Mucosa of gallbladder (tissue), 1 donor: Measurements from ENCODE around the gene TTC31. TPM values are rescaled to one million over a fixed set of nuclear protein-coding genes. Genes with fewer than 3 reads are reported as not detected.

Experiments used
- total RNA-seq: library from RNA; stranded (reverse); gene quantifications from one replicate; pipeline ENCODE4 v1.2.1, GENCODE V29; 2021
- donor health status: DM: no; HTN: no; CAD: no.

TTC31 gene
- total RNA-seq, 1 donor from 2014 or later: 41.0 TPM

Other genes with a start within 250 kb of the TTC31 start
- 4.7 TPM for gene SLC4A5, start 139.7 kb upstream of the TTC31 start, total RNA-seq
- 171 TPM for gene DCTN1, start 102.8 kb upstream of the TTC31 start, total RNA-seq
- gene C2orf81, start 61.5 kb upstream of the TTC31 start, total RNA-seq: 12.9 TPM
- gene WDR54, start 61.4 kb upstream of the TTC31 start, total RNA-seq: 38.1 TPM
- 86.4 TPM for gene RTKN, start 41.1 kb upstream of the TTC31 start, total RNA-seq
- 51.8 TPM for gene INO80B, start 28.0 kb upstream of the TTC31 start, total RNA-seq
- gene WBP1, start 24.6 kb upstream of the TTC31 start, total RNA-seq: 132 TPM
- 80.0 TPM for gene MOGS, start 17.7 kb upstream of the TTC31 start, total RNA-seq
- 80.9 TPM for gene MRPL53, start 10.4 kb upstream of the TTC31 start, total RNA-seq
- 26.5 TPM for gene CCDC142, start 83 bp upstream of the TTC31 start, total RNA-seq
- 3.3 TPM for gene LBX2, start 16.5 kb downstream of the TTC31 start, total RNA-seq
- 35.3 TPM for gene PCGF1, start 24.6 kb downstream of the TTC31 start, total RNA-seq
- gene TLX2, start 31.4 kb downstream of the TTC31 start, total RNA-seq: 0.12 TPM
- gene DQX1, start 43.1 kb downstream of the TTC31 start, total RNA-seq: 0.43 TPM
- 146 TPM for gene AUP1, start 46.6 kb downstream of the TTC31 start, total RNA-seq
- gene HTRA2, start 46.9 kb downstream of the TTC31 start, total RNA-seq: 31.0 TPM
- 15.9 TPM for gene LOXL3, start 70.9 kb downstream of the TTC31 start, total RNA-seq
- 31.9 TPM for gene DOK1, start 71.6 kb downstream of the TTC31 start, total RNA-seq
- gene M1AP, start 165.2 kb downstream of the TTC31 start, total RNA-seq: 2.0 TPM
- gene SEMA4F, start 171.2 kb downstream of the TTC31 start, total RNA-seq: 12.5 TPM